H54 (cell line): ENCODE data around the gene SCN8A.
A peak's percentile ranks its signal among the peaks of the same experiment; 100 is the strongest.
"Not testable (repeated sequence)": the region's sequence is repeated elsewhere in the genome, so short reads cannot be mapped to it uniquely, and the experiment has no call there.

Source experiments
- DNase-seq: peaks from one replicate; pipeline ENCODE4 v3.0.0; 2011; ENCODE audit warnings: low spot score, mixed read lengths; ENCODE audit not compliant: insufficient read length
- FAIRE-seq: peaks from 3 replicates; lab custom pipeline; 2011; peaks lifted over from hg19 to GRCh38; lab: Jason Lieb, UNC
- POLR2A ChIP-seq: IDR thresholded peaks from 2 replicates; pipeline ENCODE4 v1.6.1; 2011; ENCODE audit warnings: low read depth, mild to moderate bottlenecking, low read length

SCN8A gene

GRCh38 chr12:51819736-51820525 lies 228.9 kb downstream of the SCN8A start:
- DNase-seq (no peak), FAIRE-seq (no peak)
- no peak for TF ChIP-seq POLR2A

GRCh38 chr12:51820526-51821439 lies 229.8 kb downstream of the SCN8A start:
- DNase-seq = no peak
- FAIRE-seq = no peak
- no peak for TF ChIP-seq POLR2A

GRCh38 chr12:51821440-51822260 lies 230.6 kb downstream of the SCN8A start:
- TF ChIP-seq POLR2A = no peak
- DNase-seq = no peak
- no peak for FAIRE-seq

- FAIRE-seq = no peak
- DNase-seq = no peak
- TF ChIP-seq POLR2A = no peak
These were observed 231.2 kb downstream of the SCN8A start for GRCh38 chr12:51822261-51822616.

- DNase-seq = no peak
- no peak for FAIRE-seq
- no peak for TF ChIP-seq POLR2A
These were observed 231.9 kb downstream of the SCN8A start for GRCh38 chr12:51822956-51823355.

GRCh38 chr12:51823875-51824565 lies 233.0 kb downstream of the SCN8A start:
- FAIRE-seq = peak; percentile 74
- peak; percentile 73 for DNase-seq
- TF ChIP-seq POLR2A = no peak

- no peak for TF ChIP-seq POLR2A
- FAIRE-seq (no peak), DNase-seq (no peak)
These were observed 234.2 kb downstream of the SCN8A start for GRCh38 chr12:51825216-51825615.

- DNase-seq = no peak
- no peak for TF ChIP-seq POLR2A
- FAIRE-seq = no peak
These were observed 235.8 kb downstream of the SCN8A start for GRCh38 chr12:51826881-51827280.

- DNase-seq (peak; percentile 69), FAIRE-seq (peak; percentile 6)
- no peak for TF ChIP-seq POLR2A
These were observed 237.1 kb downstream of the SCN8A start for GRCh38 chr12:51827925-51828818.

GRCh38 chr12:51829011-51829481 lies 238.0 kb downstream of the SCN8A start:
- FAIRE-seq = no peak
- no peak for TF ChIP-seq POLR2A
- DNase-seq = no peak

- FAIRE-seq (no peak), DNase-seq (no peak)
- no peak for TF ChIP-seq POLR2A
These were observed 238.6 kb downstream of the SCN8A start for GRCh38 chr12:51829641-51830040.

- DNase-seq, FAIRE-seq: not testable (repeated sequence)
These were observed 240.8 kb downstream of the SCN8A start for GRCh38 chr12:51831817-51832216.
